H1 (cell line): ENCODE measurements around the gene CDKN2A.

Experiments used
- CTCF ChIP-seq, 3 experiments: IDR thresholded peaks; 1 replicate in 2 of 3; 2 replicates in 1 of 3; pipeline versions ENCODE4 v1.5.1 to v1.6.1; 2011; ENCODE audit warnings: low read length in 3 of 3, mild to moderate bottlenecking in 3 of 3, inconsistent platforms in 2 of 3, low read depth in 1 of 3, moderate library complexity in 1 of 3; ENCODE audit not compliant: insufficient read depth in 1 of 3; ENCODE audit errors: control extremely low read depth in 1 of 3
- EZH2 ChIP-seq: fragments of 200-600 bp; sonication (generic); IDR thresholded peaks from 2 replicates; pipeline ENCODE4 v1.7.1; 2012; ENCODE audit warnings: low read depth, mild to moderate bottlenecking, moderate library complexity, low read length, inconsistent platforms; ENCODE audit not compliant: severe bottlenecking
- MAX ChIP-seq: IDR thresholded peaks from 2 replicates; pipeline ENCODE4 v1.6.1; 2012; ENCODE audit warnings: inconsistent platforms
- RFX5 ChIP-seq: IDR thresholded peaks from 2 replicates; pipeline ENCODE4 v1.6.1; 2011; ENCODE audit warnings: low read depth, low read length, improper control_type of control experiment, borderline replicate concordance
- USF2 ChIP-seq: IDR thresholded peaks from 2 replicates; pipeline ENCODE4 v1.6.1; 2011; ENCODE audit warnings: low read length, improper control_type of control experiment
- ZNF274 ChIP-seq: IDR thresholded peaks from 2 replicates; pipeline ENCODE4 v1.7.0; 2012; ENCODE audit warnings: low read length, borderline replicate concordance; ENCODE audit errors: extremely low read depth

- TF ChIP-seq RFX5 (no peak), EZH2 (no peak), CTCF (IDR thresholded peaks at IDR 0.05; ENCODE audit: control extremely low read depth in 1 of 3, insufficient read depth in 1 of 3, low read depth in 1 of 3, low read length in 3 of 3) (no peak), USF2 (no peak), ZNF274 (no peak), MAX (no peak)
Measured at GRCh38 chr9:21927752-21928151, 66.4 kb downstream of the CDKN2A start.
